Panc1 (cell line): ENCODE data around the gene ZNF716.

Source experiments
- POLR2AphosphoS5 ChIP-seq: IDR thresholded peaks from 2 replicates; pipeline ENCODE4 v1.6.1; 2012; ENCODE audit warnings: mild to moderate bottlenecking, low read depth, low read length, moderate library complexity
- TF ChIP-seq, protein P1 (sequence below): fragments of 450-650 bp; IDR thresholded peaks from 2 replicates; pipeline ENCODE4 v1.5.1; 2017; ENCODE audit warnings: mild to moderate bottlenecking

GRCh38 chr7:57404343-57404966 is 45.5 kb upstream of the ZNF716 start:
- no peak for TF ChIP-seq POLR2AphosphoS5
- TF ChIP-seq, protein P1, sequence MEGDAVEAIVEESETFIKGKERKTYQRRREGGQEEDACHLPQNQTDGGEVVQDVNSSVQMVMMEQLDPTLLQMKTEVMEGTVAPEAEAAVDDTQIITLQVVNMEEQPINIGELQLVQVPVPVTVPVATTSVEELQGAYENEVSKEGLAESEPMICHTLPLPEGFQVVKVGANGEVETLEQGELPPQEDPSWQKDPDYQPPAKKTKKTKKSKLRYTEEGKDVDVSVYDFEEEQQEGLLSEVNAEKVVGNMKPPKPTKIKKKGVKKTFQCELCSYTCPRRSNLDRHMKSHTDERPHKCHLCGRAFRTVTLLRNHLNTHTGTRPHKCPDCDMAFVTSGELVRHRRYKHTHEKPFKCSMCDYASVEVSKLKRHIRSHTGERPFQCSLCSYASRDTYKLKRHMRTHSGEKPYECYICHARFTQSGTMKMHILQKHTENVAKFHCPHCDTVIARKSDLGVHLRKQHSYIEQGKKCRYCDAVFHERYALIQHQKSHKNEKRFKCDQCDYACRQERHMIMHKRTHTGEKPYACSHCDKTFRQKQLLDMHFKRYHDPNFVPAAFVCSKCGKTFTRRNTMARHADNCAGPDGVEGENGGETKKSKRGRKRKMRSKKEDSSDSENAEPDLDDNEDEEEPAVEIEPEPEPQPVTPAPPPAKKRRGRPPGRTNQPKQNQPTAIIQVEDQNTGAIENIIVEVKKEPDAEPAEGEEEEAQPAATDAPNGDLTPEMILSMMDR, result no peak
